Measurements from ENCODE around the gene PROKR2. TPM values are rescaled to one million over a fixed set of nuclear protein-coding genes. Genes with fewer than 3 reads are reported as not detected.

The PROKR2 gene
- total and polyA plus RNA-seq, 2 donors (not counting 1 experiment from before 2014, with no cell fraction given): not detected

DNA sequence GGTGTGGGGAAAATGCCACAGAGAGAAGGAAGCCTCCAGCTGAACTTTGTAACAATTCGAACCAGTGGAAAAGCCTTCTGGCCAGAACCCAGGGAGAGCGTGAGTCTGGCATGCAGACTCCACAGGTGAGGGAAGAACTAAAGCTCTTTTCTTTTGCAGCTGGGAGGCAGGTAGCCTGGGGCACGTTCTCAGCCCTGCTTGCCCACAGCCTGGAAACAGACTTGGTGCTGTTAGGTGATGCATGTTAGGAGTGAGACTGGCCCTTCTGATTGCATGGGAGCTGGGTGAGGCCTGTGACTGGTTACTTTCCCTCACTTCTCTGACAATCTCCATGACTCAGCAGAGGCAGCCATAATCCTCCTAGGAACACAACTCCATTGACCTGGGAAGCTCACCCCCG is 34.2 kb downstream of the PROKR2 start:
- DNase-seq: no peak
- intact Hi-C loops (cut with micrococcal nuclease): no loop called here
- H3K4me3 Mint-ChIP-seq: no peak overlapping the region
- ChIA-PET CTCF (interaction anchor here (0.6 kb wide), 1 partner anchor 313 kb away, joined by 3 read pairs; no protein-coding TSS in a partner anchor), POLR2A (no interaction called here)
- Histone ChIP-seq H3K79me2 (ENCODE audit: control insufficient read depth, insufficient read depth, low read length) (no peaks in the 10 kb centered on the region), H4K20me1 (ENCODE audit: control insufficient read depth, insufficient read depth, low read length, poor library complexity, severe bottlenecking) (no peaks in the 10 kb centered on the region), H3K36me3 (replicated peaks in 1 of 2; ENCODE audit: control extremely low read depth in 1 of 2, control insufficient read depth in 1 of 2, extremely low read depth in 1 of 2, insufficient read depth in 2 of 2, low read length in 1 of 2) (no peaks in the 10 kb centered on the region), H3K27me3 (replicated peaks in 1 of 4; ENCODE audit: control extremely low read depth in 1 of 4, control insufficient read depth in 3 of 4, insufficient read depth in 4 of 4, low read length in 3 of 4) (peaks cover 0 to 6% (median 0%) of the 10 kb centered on the region in 4 experiments), H2AFZ (ENCODE audit: insufficient read depth, low read depth, low read length, poor library complexity, severe bottlenecking) (no peak overlapping the region), H3K4me2 (replicated peaks; ENCODE audit: low read depth, low read length, poor library complexity, severe bottlenecking) (no peak overlapping the region), H3K4me3 (ENCODE audit: control extremely low read depth in 1 of 5, extremely low read depth in 1 of 5, insufficient read depth in 1 of 5, low read depth in 2 of 5, low read length in 4 of 5) (no peak overlapping the region), H3K27ac (ENCODE audit: low read length in 2 of 2) (no peak overlapping the region), H3K9ac (ENCODE audit: low read length) (no peak overlapping the region), H3K9me3 (ENCODE audit: control extremely low read depth in 1 of 3, control insufficient read depth in 2 of 3, insufficient read depth in 1 of 3, low read length in 2 of 3) (no peaks in the 10 kb centered on the region), H3K4me1 (ENCODE audit: control insufficient read depth in 2 of 2, insufficient read depth in 2 of 2, low read length in 2 of 2) (no peaks in the 10 kb centered on the region)
- TF ChIP-seq, protein P1, sequence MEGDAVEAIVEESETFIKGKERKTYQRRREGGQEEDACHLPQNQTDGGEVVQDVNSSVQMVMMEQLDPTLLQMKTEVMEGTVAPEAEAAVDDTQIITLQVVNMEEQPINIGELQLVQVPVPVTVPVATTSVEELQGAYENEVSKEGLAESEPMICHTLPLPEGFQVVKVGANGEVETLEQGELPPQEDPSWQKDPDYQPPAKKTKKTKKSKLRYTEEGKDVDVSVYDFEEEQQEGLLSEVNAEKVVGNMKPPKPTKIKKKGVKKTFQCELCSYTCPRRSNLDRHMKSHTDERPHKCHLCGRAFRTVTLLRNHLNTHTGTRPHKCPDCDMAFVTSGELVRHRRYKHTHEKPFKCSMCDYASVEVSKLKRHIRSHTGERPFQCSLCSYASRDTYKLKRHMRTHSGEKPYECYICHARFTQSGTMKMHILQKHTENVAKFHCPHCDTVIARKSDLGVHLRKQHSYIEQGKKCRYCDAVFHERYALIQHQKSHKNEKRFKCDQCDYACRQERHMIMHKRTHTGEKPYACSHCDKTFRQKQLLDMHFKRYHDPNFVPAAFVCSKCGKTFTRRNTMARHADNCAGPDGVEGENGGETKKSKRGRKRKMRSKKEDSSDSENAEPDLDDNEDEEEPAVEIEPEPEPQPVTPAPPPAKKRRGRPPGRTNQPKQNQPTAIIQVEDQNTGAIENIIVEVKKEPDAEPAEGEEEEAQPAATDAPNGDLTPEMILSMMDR (IDR thresholded peaks at IDR 0.05): no peak
- TF ChIP-seq EZH2 (IDR thresholded peaks at IDR 0.05; ENCODE audit: borderline replicate concordance, insufficient read depth, low read depth, low read length, poor library complexity, severe bottlenecking): no peak
- no peak for ATAC-seq (ENCODE audit: low read depth)
- no peaks in the 10 kb centered on the region for H3K4me1 Mint-ChIP-seq
- peaks cover 5% of the 10 kb centered on the region for H3K9me3 Mint-ChIP-seq (ENCODE audit: insufficient read depth)
- WGBS (ENCODE audit: insufficient coverage): 89% methylated on average over 3 of the region's 4 CpGs
- H3K27me3 Mint-ChIP-seq: peaks cover 53% of the 10 kb centered on the region
- H3K27ac Mint-ChIP-seq: no peak overlapping the region

DNA sequence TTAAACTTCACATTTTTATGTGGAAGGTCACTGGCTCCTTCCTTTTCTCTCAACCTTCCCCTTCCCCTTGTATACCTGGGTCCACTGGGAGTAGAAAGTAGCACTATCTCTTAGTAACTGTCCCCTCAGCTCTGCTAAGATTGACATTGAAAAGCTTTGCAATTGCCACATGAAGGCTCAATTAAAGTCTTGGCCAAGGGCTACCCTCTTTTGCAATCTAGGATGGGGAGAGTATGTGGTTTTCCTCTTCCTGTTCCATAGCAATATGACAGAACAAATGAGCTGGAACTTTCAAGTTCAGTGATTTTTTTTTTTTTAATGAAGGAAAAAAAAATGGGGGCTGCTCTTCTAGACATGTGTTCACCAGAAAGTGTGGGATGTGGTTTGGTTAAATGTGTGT is 37.1 kb downstream of the PROKR2 start:
- Histone ChIP-seq H3K36me3 (replicated peaks in 1 of 2; ENCODE audit: control extremely low read depth in 1 of 2, control insufficient read depth in 1 of 2, extremely low read depth in 1 of 2, insufficient read depth in 2 of 2, low read length in 1 of 2) (no peaks in the 10 kb centered on the region), H3K27ac (ENCODE audit: low read length in 2 of 2) (no peak overlapping the region), H3K4me2 (replicated peaks; ENCODE audit: low read depth, low read length, poor library complexity, severe bottlenecking) (no peak overlapping the region), H3K27me3 (replicated peaks in 1 of 4; ENCODE audit: control extremely low read depth in 1 of 4, control insufficient read depth in 3 of 4, insufficient read depth in 4 of 4, low read length in 3 of 4) (peaks cover 0 to 6% (median 0%) of the 10 kb centered on the region in 4 experiments), H3K4me3 (ENCODE audit: control extremely low read depth in 1 of 5, extremely low read depth in 1 of 5, insufficient read depth in 1 of 5, low read depth in 2 of 5, low read length in 4 of 5) (no peak overlapping the region), H3K79me2 (ENCODE audit: control insufficient read depth, insufficient read depth, low read length) (no peaks in the 10 kb centered on the region), H3K9me3 (ENCODE audit: control extremely low read depth in 1 of 3, control insufficient read depth in 2 of 3, insufficient read depth in 1 of 3, low read length in 2 of 3) (no peaks in the 10 kb centered on the region), H2AFZ (ENCODE audit: insufficient read depth, low read depth, low read length, poor library complexity, severe bottlenecking) (no peak overlapping the region), H3K9ac (ENCODE audit: low read length) (no peak overlapping the region), H3K4me1 (ENCODE audit: control insufficient read depth in 2 of 2, insufficient read depth in 2 of 2, low read length in 2 of 2) (no peaks in the 10 kb centered on the region), H4K20me1 (ENCODE audit: control insufficient read depth, insufficient read depth, low read length, poor library complexity, severe bottlenecking) (no peaks in the 10 kb centered on the region)
- TF ChIP-seq EZH2 (IDR thresholded peaks at IDR 0.05; ENCODE audit: borderline replicate concordance, insufficient read depth, low read depth, low read length, poor library complexity, severe bottlenecking): no peak
- TF ChIP-seq, protein P1 (IDR thresholded peaks at IDR 0.05): no peak
- no peak overlapping the region for H3K4me3 Mint-ChIP-seq
- ChIA-PET CTCF (no interaction called here), POLR2A (no interaction called here)
- no peak overlapping the region for H3K27ac Mint-ChIP-seq
- H3K27me3 Mint-ChIP-seq: peaks cover 52% of the 10 kb centered on the region
- H3K4me1 Mint-ChIP-seq: no peaks in the 10 kb centered on the region
- no peak for DNase-seq
- no peak for ATAC-seq (ENCODE audit: low read depth)
- intact Hi-C loops (cut with micrococcal nuclease): no loop called here
- peaks cover 2% of the 10 kb centered on the region for H3K9me3 Mint-ChIP-seq (ENCODE audit: insufficient read depth)

All from B cell (primary cell).